Left ventricle myocardium superior (tissue), 1 donor: Measurements from ENCODE around the gene ITIH1. TPM values are rescaled to one million over a fixed set of nuclear protein-coding genes. Genes with fewer than 3 reads are reported as not detected.

ENCODE experiments used
- ATAC-seq: fragments of 200-7000 bp; cut with Tn5 transposase; one replicate; pipeline ENCODE4 v1.9.1; 2020; ENCODE audit warnings: mild to moderate bottlenecking, moderate library complexity
- DNase-seq: peaks from one replicate; pipeline ENCODE4 v3.0.0-alpha.2; 2020
- intact Hi-C: fragments of 100-400 bp; cut with micrococcal nuclease; formaldehyde crosslinking; loops from one replicate; pipeline ENCODE4 v1.11.0; 2022
- total RNA-seq: library from RNA; stranded (reverse); fragmentation: NEBNext Ultra II Directional; extraction: Animal tissue kit (Norgen Biotek cat#: 25700); gene quantifications from one replicate; pipeline ENCODE4 v1.2.1, GENCODE V29; 2021
- donor health status: DM: no; HTN: yes; CAD: no; lungs with severe emphysema.

ITIH1 gene
- total RNA-seq, 1 donor from 2014 or later: not detected

DNA sequence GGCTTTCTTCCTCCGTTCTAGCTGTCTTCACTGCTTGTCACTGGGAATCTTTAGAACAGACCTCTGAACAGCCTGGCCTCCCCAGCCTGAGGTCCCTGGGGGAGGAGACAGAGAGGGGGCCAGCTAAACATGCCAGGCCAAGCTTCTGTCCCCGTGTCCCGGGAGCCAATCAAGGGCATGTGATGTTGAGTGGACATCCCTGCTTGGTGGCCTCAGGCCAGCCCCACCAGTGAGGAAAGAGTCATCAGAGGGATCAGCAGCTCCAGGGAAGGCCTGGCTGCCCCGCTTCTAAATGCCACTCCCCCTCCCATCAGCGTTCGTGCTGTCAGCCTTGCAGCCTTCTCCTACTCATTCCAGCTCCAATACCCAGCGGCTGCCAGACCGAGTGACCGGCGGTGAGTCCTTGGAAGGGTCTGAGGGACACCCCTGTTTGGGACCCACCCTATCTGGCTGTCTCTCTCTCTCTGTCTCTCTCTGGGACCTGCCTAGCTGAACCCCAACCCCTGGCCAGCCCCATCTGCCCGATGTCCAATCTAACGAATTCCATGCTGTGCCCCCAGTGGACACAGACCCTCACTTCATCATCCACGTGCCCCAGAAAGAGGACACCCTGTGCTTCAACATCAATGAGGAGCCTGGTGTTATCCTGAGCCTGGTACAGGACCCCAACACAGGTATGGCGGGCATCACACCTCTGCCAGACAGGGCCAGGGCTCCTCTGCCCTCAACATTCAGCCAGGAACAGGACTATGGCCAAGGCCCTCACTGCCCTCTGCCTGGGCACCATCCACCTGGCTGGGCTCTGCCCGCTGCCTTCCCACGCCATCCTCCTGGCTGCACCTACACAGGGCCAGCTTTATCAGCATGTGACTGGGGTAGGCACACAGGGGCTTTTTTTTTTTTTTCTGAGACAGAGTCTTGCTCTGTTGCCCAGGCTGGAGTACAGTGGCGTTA is 10.6 kb downstream of the ITIH1 start:
- peak; percentile 30 for DNase-seq
- intact Hi-C loops: no loop called here
- ATAC-seq: no peak

DNA sequence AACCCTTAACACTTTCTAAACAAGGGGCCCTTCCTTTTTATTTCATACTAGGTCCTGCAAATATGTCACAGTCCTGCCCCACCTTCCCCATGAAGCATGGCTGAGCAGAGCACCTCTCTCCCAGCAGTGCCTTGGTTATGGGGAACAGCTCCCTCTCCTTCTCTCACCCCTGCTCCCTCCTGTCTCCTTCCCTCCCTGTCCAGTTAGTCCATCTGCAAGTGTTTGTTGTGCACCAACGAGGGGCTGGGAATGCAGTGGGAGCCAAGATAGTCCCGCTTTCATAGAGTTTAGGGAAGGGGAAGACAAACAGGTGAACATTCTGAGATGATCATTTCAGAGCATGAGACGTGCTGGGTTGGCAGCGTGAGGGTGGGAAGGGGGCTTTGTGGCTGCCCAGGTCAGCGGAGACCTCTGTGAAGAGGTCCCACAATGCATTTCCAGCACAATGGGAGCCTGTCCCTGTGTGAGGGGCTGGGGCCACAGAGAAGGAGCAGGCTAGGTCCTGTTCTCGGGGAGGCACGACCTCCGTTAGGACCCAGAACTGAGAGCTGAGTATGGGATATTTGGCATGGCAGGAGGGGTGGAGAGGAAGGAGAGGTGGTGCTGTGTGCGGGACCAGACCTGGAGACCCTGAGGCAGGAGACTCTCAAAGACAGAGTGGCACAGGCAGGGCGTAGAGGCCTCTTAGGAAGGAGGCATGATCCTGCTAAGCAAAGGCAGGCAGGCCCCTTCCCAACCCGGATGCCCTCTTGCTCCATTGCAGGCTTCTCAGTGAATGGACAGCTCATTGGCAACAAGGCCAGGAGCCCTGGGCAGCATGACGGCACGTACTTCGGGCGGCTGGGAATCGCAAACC is 11.7 kb downstream of the ITIH1 start:
- DNase-seq: no peak

DNA sequence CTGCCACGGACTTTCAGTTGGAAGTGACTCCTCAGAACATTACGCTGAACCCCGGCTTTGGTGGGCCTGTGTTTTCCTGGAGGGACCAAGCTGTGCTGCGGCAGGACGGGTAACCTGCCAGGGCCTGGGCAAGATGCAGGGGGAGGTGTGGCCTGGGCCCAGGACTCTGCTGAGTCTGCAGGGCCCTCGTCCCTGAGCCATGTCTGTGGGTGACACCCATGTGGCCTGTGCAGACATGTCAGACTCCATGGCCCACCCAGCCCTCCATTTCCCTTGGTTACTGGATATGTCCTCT is 12.3 kb downstream of the ITIH1 start:
- intact Hi-C loops: no loop called here
- DNase-seq: no peak
- no peak for ATAC-seq

More for the DNA sequence above, 11.7 kb downstream of the ITIH1 start:
- intact Hi-C loops: no loop called here
- ATAC-seq: no peak

DNA sequence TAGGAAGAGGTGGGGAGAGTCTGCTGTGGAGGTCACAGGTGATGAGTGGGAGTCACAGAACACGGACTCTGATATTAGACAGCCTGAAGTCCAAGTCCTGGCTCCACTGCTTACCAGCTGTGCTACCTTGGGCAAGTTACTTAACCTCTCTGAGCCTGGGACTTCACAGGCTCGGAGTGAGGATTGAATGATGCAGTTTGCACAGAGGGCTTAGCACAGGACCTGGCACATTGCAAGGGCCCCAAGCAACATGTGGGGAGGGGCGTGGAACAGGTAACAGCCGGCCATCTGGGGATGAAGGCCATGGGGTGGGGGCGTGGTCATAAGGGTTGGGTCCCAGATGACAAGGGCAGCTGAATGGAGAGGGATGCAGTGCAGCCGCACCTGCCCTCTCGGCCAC is 12.9 kb downstream of the ITIH1 start:
- ATAC-seq (no peak), DNase-seq (no peak)
- intact Hi-C loops: no loop called here

DNA sequence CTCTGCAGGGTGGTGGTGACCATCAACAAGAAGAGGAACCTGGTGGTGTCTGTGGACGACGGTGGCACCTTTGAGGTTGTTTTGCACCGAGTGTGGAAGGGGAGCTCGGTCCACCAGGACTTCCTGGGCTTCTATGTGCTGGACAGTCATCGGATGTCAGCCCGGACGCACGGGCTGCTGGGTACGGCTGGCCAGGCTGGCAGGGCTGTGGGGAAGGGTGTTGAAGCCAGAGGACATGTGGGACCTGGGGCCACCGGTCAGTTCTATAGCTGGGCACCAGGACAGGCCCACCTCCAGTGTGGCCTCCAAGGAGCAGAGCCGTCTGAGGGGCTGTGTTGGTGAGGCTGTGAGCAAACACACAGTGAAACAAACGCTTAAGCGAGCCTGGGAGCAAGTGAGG is 13.3 kb downstream of the ITIH1 start:
- intact Hi-C loops: no loop called here
- ATAC-seq (no peak), DNase-seq (no peak)

DNA sequence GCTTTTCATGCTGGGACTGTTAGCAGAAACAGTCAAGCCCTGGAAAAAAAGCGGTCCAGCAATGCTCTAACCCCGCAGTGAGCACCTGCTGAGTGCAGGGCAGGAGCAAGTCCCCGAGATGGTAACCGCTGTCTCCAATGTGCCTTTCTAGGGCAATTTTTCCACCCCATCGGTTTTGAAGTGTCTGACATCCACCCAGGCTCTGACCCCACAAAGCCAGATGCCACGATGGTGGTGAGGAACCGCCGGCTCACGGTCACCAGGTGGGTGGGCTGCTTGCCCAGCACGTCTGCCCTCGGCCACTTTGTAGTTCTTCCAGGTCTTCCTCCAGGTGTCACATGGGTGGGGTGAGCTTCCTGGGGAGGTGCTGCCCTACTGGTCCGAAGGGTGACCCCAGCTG is 14.0 kb downstream of the ITIH1 start:
- no peak for DNase-seq
- no peak for ATAC-seq
- intact Hi-C loops: no loop called here

DNA sequence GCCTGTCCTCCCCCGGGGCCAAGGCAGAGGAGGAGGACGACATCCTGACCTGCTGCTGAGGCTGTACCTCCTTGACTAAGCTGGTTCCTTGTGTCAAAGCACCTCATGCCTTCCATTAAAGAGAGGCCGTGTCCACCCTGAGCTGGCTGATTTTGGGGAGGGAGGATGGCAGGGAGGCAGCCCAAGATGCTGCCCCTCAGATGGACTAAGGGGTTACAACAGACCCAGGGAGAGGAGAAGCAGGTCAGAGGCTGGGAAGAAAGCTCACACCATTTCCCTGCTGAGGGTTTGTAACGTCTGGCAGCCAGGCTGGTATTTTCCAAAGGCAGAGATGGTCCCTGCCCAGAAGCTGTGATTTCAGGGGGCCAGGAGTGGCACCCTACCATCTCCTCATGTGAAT is 14.5 kb downstream of the ITIH1 start:
- no peak for DNase-seq
- intact Hi-C loops: no loop called here

DNA sequence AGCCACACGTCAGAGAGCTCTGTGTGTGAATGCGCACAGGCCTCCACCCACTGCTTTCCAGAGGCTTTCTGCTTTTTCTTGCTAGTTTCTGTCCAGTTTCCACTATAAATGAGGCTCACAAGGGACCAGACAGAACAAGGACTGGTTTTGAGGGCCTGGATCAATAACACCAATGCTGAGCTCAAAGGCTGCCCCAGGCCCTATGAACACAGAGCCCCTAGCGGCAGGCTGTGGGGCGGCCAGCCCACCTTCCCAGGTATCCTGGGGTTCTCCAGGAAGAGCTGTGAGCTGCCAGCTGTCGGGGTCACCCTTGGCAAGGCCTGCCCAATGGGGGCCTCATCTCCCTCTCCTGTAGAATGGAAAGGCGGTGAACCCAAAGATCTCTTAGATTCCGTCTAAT is 15.0 kb downstream of the ITIH1 start:
- ATAC-seq (no peak), DNase-seq (no peak)
- intact Hi-C loops: no loop called here

More for the DNA sequence above, 14.5 kb downstream of the ITIH1 start:
- ATAC-seq: no peak

DNA sequence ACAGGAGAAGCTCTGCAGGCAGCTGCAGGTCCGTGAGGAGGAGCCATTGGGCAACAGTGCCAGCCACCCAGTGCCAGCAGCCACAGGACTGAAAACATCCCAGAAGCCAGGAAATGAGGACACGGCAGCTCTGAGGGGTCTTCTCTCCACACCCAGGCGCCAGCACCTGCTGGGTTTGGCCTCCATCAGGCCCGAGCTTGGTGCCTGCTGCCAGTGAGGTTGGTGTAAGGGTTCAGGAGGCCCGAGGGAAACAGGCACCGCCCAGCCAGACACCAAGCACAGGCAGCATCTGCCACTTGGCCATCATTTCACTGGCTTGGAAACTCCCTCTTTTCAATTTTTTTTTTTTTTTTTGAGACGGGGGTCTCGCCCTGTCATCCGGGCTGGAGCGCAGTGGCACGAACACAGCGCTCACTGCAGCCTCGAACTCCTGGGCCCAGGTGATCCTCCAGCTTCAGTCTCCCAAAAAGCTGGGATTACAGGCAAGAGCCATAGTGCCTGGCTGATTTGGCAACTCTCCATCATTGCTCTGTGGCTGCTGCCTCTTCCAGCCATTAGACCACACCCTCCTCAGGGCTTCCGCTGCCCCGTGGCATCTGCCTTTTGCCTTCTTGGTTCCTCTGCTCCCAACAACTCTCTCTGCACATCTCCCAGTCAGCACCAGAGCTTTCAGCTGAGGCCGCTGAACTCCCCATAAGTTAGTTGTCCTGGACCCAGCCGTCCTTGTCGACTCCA is 15.7 kb downstream of the ITIH1 start:
- intact Hi-C loops: no loop called here
- no peak for DNase-seq
- ATAC-seq: no peak

DNA sequence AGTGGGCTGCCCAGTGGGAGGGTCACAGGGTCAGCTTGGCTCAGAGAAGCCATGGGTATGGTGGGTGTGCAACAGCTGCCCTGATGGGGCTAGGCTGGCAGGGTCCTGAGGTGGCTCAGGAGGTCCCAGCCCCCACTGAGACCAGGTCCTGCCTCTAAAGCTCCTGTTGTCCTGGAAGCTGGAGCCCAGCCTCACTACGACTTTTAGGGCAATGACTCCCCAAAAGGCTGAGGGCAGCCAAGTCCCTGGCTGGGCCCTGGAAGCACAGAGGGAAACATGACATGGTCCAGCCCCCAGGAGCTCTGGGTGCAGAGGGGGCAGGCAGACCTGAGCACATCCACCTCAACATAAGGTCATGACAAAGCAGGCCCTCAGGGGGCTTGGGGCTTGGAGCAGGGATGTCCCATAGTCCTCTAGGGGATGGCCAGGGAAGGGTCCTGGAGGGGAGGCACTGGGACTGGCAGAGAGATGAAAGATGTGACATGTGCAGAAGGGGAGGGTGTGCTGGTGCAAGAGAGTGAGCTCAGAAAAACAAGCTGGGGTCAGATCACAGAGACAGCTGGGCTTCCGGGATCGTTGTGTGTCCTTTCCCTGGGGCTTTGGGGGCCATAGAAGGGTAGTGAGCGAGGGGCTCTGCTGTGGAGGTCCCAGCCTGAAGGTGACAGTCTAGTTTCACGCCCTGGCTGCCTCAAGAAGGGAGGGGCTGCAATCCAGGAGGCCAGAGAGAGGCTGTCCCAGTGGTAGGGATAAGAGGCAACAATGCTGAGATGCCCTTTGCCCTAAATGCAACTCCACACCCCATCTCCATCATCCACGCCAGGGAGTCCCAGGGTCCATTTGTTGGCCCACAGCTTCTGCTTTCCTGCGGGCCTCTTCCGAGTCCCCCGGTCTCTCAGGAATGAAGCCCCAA is 16.6 kb downstream of the ITIH1 start:
- DNase-seq (no peak), ATAC-seq (no peak)
- intact Hi-C loops: no loop called here

DNA sequence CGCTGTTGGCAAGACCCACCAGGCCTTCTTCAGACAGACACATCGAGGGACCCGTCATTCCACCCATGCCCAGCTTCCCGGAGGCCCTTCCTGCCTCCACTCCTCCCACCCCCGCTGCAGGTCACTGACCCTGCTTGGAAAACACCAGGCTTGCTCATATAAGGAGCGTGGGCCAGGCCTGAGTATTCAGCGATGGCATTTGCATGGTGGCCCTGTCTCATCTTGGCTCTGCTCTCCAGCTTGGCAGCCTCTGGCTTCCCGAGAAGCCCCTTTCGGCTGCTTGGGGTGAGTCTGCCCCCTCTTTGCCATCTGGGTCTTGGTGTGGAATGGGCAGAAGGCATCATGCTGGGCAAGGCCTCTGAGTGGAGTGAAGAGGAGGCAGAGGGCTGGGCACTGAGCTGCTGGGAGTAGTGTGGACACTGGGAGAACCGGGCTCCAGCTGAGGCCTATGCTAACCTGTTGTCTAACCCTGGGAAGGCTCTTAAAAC is 17.3 kb downstream of the ITIH1 start, which contains the start of gene ITIH3:
TSS of gene ITIH3 (plus strand) at position 185 of the 488 bp plus-strand sequence. CDS start at position 193, 8 bp downstream.
- intact Hi-C loops: no loop called here
- ATAC-seq: no peak
- no peak for DNase-seq

DNA sequence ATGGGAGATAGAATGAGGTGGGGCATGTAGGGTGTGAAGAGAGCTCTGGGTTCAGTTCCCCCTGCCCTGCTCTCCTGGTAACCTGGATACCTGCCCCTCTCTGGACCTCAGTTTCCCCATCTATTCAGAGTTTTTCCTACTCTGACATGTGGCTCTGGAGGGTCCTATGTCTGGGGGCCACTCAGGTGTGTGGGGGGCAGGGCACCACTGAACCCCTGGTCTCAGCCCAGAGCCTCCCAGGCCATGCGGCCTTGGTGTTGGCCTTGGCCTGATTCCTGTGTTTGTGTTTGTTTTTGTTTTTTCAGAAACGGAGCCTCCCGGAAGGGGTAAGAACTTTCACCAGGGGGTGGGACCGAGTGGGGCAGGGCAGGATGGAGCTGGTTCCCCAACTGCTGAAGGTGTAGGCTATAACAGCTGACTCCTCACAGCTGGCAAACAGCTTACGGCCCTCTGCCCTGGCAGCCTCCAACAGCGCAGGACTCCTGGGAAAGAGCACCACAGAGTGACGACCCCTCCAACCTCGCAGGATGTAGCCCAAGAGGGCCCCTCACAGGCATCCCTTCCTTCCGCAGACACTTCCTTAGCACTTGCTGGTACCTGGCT is 18.0 kb downstream of the ITIH1 start:
- DNase-seq (no peak), ATAC-seq (no peak)
- intact Hi-C loops: no loop called here

DNA sequence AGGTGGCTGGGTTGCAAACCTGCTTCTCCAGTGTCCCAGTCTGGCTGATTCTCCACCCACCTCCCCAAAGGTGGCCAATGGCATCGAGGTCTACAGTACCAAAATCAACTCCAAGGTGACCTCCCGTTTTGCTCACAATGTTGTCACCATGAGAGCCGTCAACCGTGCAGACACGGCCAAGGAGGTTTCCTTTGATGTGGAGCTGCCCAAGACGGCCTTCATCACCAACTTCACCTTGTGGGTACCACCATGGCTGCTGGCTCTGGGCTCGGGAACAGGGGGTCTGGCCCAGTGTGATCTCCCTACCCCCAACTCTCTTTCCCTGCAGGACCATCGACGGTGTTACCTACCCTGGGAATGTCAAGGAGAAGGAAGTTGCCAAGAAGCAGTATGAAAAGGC is 19.0 kb downstream of the ITIH1 start:
- no peak for DNase-seq
- intact Hi-C loops: no loop called here
- no peak for ATAC-seq

DNA sequence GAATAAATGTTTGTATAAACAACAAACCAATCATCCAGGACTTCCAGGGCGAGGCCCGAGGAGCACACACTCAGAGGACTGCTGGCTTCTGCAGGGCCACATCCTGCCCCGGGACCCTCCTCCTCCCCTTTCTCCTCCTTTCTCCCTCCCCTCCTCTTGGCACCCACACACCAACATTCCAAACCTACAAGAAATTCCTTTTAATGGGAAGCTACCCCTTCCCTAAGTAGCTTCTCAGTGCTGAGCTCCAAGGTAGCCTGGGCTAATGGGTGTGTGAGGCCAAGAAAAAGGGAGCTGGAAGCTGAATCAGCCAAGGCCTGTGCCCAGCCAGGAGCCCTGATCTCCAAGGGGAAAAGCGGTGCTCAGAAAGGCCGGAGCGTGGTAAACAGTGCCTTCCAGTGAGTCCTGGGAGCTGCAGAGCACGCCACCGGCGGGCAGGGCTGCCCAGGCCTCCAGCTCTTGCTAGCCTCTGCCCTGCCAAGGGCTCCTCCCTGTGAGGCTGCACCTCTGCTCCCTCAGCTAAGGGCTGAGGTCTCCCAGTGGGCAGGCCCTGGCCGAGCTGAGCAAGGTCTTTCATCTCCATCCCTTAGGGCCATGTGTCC is 21.1 kb downstream of the ITIH1 start:
- no peak for ATAC-seq
- intact Hi-C loops: no loop called here
- no peak for DNase-seq

DNA sequence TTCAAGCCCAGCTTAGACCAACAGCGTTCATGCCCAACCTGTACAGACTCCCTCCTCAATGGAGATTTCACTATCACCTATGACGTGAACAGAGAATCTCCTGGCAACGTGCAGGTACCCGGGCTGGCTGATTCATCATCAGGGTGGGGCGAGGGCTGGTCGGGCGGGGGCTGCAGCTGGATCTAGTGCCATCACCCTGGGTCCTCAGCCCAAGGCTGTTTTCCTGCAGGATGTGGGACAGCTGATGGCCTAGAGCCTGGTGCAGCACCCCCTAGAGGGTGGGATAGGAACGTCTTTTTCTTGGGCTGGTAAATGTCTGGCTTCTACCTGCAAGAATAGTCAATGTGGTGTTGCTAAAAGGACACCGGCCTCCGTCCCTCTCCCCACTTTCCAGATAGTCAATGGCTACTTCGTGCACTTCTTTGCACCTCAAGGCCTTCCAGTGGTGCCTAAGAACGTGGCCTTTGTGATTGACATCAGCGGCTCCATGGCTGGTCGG is 21.6 kb downstream of the ITIH1 start:
- no peak for DNase-seq
- ATAC-seq: no peak
- intact Hi-C loops: no loop called here

DNA sequence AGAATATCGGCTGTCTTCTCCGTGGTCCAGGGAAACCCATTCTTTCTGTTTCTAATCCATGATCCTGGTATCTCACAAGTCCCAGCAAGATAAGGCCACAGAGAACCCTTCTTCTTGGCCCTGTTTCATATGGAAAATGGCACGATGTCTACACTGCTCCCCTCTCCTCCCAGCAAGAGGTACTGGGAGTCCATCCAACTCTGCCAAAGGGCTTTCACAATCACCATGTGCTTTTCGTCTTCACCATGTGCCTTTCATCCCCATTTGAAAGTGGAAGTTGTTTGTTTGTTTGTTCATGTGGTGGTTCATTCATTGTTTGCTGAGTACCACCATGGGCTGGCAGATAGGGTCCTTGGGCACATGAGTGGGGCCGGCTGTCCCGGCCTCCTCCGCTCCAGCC is 22.7 kb downstream of the ITIH1 start:
- ATAC-seq: no peak
- DNase-seq: no peak
- intact Hi-C loops: no loop called here

DNA sequence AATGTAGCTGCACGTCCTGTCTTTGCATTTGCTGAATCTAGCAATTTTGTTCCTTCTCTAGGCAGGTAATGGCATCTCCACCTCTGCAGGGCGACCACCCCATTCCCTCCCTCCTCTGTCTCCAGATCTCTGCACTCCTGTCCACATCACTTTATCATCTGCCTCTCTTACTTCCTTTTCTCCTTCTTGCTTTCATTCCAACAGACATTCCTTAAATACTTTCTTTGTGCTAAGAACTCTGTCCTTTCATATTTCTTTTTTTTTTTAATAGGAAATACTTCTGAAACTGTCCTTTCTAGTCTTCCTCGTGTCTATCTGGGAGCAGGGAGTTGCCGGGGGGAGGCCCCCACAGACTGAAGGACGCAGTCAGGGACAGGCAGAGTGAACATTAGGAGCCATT is 24.4 kb downstream of the ITIH1 start:
- no peak for DNase-seq
- intact Hi-C loops: no loop called here
- ATAC-seq: no peak
